ENCODE measurements around the gene CNBP. TPM values are rescaled to one million over a fixed set of nuclear protein-coding genes. Genes with fewer than 3 reads are reported as not detected.

CNBP gene
- total RNA-seq, result 166 TPM

DNA sequence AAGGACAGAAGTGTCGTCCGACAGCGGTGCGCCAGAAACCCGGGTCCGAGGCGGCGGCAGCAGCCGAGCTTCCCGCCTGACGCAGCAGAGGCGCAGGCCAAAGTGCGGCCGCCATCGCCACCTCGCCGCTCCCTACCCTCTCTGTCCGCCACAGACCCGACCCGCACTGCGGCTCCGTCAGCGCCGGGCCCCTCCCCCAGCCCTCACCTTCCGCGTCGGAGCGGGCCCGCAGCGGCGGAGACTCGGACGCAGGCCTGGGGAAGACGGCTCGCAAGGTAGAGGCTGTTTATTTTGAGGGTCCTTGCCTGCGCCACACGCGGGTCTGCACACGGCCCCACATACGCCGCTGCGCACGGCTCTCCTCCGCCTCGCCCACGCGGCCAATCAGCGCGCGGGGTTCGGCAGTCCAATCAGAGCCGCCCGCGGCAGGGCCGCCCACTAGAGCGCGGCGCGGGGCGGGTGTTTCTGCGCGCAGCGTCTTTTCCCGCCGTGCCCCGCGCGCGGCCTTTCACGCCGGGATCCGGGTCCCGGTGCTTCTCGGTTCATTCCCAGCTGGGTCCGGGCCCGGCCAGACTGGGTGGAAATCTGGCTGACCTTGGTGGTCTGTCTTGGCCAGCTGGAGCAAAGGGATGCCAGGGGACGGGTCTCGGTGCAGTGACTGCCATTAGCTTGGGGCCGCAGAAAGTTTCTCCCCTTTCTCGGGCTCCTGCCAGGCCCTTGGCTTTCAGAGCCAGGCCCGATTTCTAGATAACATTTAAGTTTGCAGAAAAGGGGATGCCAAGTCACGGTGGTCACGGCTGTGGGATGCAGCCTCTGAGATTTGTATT is at the start of gene CNBP:
TSS of gene CNBP (minus strand) at position 328 of the 827 bp plus-strand sequence. CDS start 12,139 bp downstream, outside the sequence.
- no peaks in the 10 kb centered on the region for H3K9me3 ChIP-seq
- peak within 1 kb of the TSS; percentile 95 to 96 for H3K4me3 ChIP-seq
- peaks cover 7 to 27% of the 10 kb centered on the region in 2 donors for H3K4me1 ChIP-seq
- DNase-seq (ENCODE audit: low spot score in 2 of 2), result peak; percentile 66 to 96
- H3K27ac ChIP-seq, result peak within 1 kb of the TSS; percentile 99 to 100
- peaks cover 0 to 12% of the 10 kb centered on the region in 2 donors for H3K36me3 ChIP-seq
- no peaks in the 10 kb centered on the region for H3K27me3 ChIP-seq
- TF ChIP-seq, protein P1, sequence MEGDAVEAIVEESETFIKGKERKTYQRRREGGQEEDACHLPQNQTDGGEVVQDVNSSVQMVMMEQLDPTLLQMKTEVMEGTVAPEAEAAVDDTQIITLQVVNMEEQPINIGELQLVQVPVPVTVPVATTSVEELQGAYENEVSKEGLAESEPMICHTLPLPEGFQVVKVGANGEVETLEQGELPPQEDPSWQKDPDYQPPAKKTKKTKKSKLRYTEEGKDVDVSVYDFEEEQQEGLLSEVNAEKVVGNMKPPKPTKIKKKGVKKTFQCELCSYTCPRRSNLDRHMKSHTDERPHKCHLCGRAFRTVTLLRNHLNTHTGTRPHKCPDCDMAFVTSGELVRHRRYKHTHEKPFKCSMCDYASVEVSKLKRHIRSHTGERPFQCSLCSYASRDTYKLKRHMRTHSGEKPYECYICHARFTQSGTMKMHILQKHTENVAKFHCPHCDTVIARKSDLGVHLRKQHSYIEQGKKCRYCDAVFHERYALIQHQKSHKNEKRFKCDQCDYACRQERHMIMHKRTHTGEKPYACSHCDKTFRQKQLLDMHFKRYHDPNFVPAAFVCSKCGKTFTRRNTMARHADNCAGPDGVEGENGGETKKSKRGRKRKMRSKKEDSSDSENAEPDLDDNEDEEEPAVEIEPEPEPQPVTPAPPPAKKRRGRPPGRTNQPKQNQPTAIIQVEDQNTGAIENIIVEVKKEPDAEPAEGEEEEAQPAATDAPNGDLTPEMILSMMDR (IDR thresholded peaks at IDR 0.05), result no peak
- intact Hi-C loops (cut with DNase I), result loop anchor here (1.0 to 5.0 kb wide), 7 partner anchors 12 to 131 kb away; partner anchors contain the start of genes COPG1, ISY1 and RAB43

DNA sequence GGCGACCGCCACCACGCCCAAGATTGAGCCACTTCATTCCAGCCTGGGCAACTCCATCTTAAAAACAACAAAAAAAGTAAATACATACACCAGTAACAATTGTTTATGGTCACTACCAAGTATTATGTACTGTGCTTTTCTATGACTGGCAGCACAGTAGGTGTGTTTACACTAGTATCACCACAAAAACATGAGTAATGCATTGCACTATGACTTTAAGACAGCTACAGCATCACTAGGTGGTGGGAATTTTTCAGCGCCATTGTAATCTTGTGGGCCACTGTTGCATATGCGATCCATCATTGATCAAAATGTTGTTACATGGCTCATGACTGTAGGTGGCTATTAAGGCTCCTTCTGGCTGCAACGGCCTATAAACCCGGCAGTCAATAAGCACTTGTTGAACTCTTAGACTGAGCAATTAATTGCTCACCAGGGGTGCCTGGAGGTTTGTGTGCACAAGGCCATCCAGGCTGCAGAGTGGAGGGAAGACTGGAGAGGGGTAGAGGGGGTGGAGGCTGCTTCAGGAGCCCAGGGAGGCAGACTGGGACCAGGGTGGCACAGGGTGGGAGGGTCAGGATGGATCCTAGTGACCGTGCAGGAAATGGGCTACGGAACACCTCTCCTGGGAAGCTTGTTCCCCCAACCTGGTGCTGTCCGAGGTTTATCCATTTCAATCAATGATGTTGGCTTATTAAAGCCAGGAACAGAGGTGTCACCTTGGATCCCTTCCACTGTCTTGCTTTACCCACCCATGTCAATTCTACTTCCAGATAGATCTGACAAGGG is 47.8 kb upstream of the CNBP start:
- Histone ChIP-seq H3K36me3 (no peaks in the 10 kb centered on the region), H3K4me1 (no peaks in the 10 kb centered on the region), H3K27me3 (no peaks in the 10 kb centered on the region), H3K9me3 (no peaks in the 10 kb centered on the region), H3K27ac (no peak overlapping the region), H3K4me3 (no peak overlapping the region)
- DNase-seq (ENCODE audit: low spot score in 2 of 2), result no peak
- TF ChIP-seq, protein P1 (IDR thresholded peaks at IDR 0.05), result no peak
- intact Hi-C loops (cut with DNase I), result no loop called here

DNA sequence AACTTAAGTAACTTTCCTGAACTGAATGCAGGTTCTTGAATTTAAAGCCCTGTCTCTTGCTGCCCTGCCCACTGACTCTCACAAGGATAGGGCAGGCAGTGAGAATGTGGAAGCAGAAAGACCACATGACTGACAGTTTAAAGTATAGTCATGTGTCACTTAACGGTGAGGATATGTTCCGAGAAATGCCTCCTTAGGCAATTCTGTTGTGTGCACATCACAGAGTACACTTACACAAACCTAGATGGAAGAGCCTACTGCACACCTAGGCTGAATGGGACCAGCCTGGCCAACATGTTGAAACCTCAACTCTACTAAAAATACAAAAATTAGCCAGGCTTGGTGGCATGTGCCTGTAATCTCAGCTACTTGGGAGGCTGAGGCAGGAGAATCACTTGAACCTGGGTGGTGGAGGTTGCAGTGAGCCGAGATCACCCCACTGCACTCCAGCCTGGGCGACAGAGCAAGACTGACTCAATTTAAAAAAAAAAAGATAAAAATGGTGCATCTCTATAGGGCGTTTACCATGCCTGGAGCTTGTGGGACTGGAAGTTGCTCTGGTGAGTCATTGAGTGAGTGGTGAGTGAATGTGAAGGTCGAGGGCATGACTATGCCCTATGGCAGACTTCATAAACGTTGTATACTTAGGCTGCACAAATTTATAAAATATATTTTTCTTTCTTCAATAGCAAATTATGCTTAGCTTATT is 46.8 kb upstream of the CNBP start:
- Histone ChIP-seq H3K36me3 (no peaks in the 10 kb centered on the region), H3K4me3 (no peak overlapping the region), H3K27ac (peak overlapping the region in 1 of 2 donors; percentile 50), H3K4me1 (peaks cover 0 to 3% of the 10 kb centered on the region in 2 donors), H3K9me3 (no peaks in the 10 kb centered on the region), H3K27me3 (no peaks in the 10 kb centered on the region)
- TF ChIP-seq, protein P1 (IDR thresholded peaks at IDR 0.05), result no peak
- DNase-seq (ENCODE audit: low spot score in 2 of 2), result no peak
- intact Hi-C loops (cut with DNase I), result no loop called here

DNA sequence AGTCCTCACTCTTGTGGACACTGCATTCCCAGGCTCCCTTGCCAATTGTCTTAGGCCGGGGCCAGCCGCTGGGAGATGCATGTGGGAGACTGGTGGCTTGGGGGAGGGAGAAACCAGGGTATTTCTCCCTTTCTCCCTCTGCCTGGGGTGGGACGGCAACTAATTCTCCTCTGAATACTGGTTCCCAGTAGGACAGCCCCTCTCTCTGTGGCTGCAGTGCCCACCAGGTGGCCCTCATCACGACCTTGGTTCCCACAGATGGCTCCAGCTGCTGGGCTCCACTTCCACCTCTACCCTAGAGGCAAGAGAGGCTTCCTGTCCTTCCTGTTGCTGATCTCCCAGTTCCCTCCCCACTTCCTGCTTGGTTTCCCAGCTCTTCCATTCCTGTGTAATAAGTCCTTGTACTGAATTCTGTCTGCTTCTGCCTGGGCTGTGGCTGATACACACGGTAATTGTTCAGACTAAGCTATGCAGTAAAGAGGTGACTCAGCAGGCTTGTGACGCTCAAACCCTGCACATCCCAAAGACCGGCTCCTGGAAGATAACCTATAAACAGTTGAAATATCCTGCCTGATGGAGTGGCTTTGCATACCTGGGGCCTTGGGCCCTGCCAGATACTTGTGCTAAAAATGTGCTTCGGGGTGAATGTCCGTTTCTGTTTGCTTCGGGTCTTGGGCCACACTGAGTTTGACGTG is 45.3 kb upstream of the CNBP start:
- no peaks in the 10 kb centered on the region for H3K9me3 ChIP-seq
- H3K4me1 ChIP-seq, result peaks cover 3 to 10% of the 10 kb centered on the region in 2 donors
- H3K36me3 ChIP-seq, result no peaks in the 10 kb centered on the region
- peak overlapping the region; percentile 4 to 37 for H3K27ac ChIP-seq
- H3K27me3 ChIP-seq, result no peaks in the 10 kb centered on the region
- intact Hi-C loops (cut with DNase I), result loop anchor here (5.0 kb wide), 1 partner anchor 47 kb away; the partner anchor contains the start of gene CNBP
- DNase-seq (ENCODE audit: low spot score in 2 of 2), result no peak
- no peak overlapping the region for H3K4me3 ChIP-seq
- TF ChIP-seq, protein P1 (IDR thresholded peaks at IDR 0.05), result no peak

DNA sequence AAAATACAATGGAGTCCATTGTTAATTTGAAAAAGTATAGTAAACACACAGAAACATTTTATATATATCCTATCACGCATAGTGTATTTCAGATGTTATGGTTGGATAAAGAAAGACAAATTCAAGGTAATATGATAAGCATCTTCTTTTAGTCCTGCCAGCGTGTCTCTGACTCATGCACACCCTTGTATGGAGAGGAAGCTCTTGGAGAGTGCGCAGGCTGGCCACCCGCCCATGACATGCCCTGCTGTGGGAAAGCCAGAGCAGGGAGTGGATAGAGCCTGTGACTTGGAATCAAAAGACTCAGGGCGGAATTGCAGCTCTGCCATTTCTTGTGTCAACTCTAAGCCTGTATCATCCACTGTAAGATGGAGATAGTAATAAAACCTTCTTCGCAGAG is 42.7 kb upstream of the CNBP start:
- DNase-seq (ENCODE audit: low spot score in 2 of 2), result peak; percentile 59 to 82
- Histone ChIP-seq H3K9me3 (no peaks in the 10 kb centered on the region), H3K27ac (peak overlapping the region in 1 of 2 donors; percentile 53)

More for the DNA sequence above, 42.7 kb upstream of the CNBP start:
- no peak overlapping the region for H3K4me3 ChIP-seq
- H3K4me1 ChIP-seq, result peaks cover 3 to 10% of the 10 kb centered on the region in 2 donors
- intact Hi-C loops (cut with DNase I), result loop anchor here (5.0 kb wide), 1 partner anchor 44 kb away; the partner anchor contains the start of gene CNBP
- H3K36me3 ChIP-seq, result no peaks in the 10 kb centered on the region
- TF ChIP-seq, protein P1 (IDR thresholded peaks at IDR 0.05), result no peak
- no peaks in the 10 kb centered on the region for H3K27me3 ChIP-seq

All from ascending aorta (tissue), 2 donors.